Activated T-helper 2 cell treated with anti-CD3 and anti-CD28 coated beads, Interferon-gamma antibody, Interleukin-2, Interleukin-4, amounts not matched to agents 10 μg/mL and 5 μg/mL and 100 μg/mL, durations not matched to agents 14 hours and 24 hours and 36 hours (primary cell): ENCODE data around the gene CLOCK. TPM values are rescaled to one million over a fixed set of nuclear protein-coding genes. Genes with fewer than 3 reads are reported as not detected.
"Not testable (repeated sequence)": the region's sequence is repeated elsewhere in the genome, so short reads cannot be mapped to it uniquely, and the experiment has no call there.

Experiments
- DNase-seq: peaks from one replicate; pipeline ENCODE4 v3.0.0; 2021; ENCODE audit warnings: low spot score
- H3K27ac Mint-ChIP-seq: one replicate; pipeline ENCODE4 v1.8.0; 2021; ENCODE audit warnings: mixed read lengths
- H3K27me3 Mint-ChIP-seq: one replicate; pipeline ENCODE4 v1.8.0; 2021; ENCODE audit warnings: low read depth, mixed read lengths
- H3K36me3 Mint-ChIP-seq: one replicate; pipeline ENCODE4 v1.8.0; 2021; ENCODE audit warnings: low read depth, mixed read lengths
- H3K4me1 Mint-ChIP-seq: one replicate; pipeline ENCODE4 v1.8.0; 2021; ENCODE audit warnings: low read depth, mixed read lengths
- H3K4me3 Mint-ChIP-seq: one replicate; pipeline ENCODE4 v1.8.0; 2021; ENCODE audit warnings: low read depth, mild to moderate bottlenecking, moderate library complexity, mixed read lengths
- H3K9me3 Mint-ChIP-seq: one replicate; pipeline ENCODE4 v1.8.0; 2021; ENCODE audit warnings: mixed read lengths
- intact Hi-C: fragments of 100-400 bp; cut with micrococcal nuclease; formaldehyde crosslinking; loops from one replicate; pipeline ENCODE4 v1.15.1; 2023
- total RNA-seq: library from RNA; stranded (reverse); gene quantifications from 2 replicates; pipeline ENCODE4 v1.2.3, GENCODE V29; 2022

The CLOCK gene
- total RNA-seq, 1 donor from 2014 or later = 7.2 TPM

DNA sequence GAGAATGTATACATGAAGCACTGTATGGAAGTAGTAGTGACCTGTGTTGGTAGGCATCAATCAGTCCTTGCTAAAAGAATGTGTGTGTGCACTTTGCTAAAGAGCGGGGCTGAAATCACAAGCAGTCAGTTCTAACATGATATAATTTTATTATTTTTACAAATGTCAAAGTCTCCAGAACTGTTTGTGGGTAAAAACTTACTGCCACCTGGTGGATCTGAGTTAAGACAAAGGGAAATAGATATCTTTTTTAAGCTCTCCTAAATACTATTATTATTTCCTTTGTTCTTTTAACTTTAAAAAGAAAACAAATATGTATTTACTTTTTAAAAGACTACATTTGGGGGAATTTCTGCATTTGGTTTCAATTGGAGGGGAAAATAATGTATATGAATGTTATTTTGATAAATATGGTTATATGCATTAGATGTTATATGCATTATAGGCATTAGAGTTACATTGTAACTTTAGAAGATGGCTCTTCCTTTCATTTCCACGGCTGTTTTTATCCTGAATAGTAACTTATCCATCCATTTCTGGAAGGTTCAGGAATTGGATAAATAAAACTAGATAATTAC lies 7.8 kb upstream of the CLOCK start:
- no peak for DNase-seq
- Mint-ChIP-seq H3K4me1 (peaks cover 10% of the 10 kb centered on the region), H3K27me3 (peaks cover 39% of the 10 kb centered on the region), H3K27ac (no peak overlapping the region), H3K36me3 (peaks cover 3% of the 10 kb centered on the region), H3K4me3 (no peak overlapping the region), H3K9me3 (peaks cover 12% of the 10 kb centered on the region)
- intact Hi-C loops = loop anchor here (1.0 to 5.0 kb wide), 2 partner anchors 217 to 242 kb away; no protein-coding TSS in a partner anchor

DNA sequence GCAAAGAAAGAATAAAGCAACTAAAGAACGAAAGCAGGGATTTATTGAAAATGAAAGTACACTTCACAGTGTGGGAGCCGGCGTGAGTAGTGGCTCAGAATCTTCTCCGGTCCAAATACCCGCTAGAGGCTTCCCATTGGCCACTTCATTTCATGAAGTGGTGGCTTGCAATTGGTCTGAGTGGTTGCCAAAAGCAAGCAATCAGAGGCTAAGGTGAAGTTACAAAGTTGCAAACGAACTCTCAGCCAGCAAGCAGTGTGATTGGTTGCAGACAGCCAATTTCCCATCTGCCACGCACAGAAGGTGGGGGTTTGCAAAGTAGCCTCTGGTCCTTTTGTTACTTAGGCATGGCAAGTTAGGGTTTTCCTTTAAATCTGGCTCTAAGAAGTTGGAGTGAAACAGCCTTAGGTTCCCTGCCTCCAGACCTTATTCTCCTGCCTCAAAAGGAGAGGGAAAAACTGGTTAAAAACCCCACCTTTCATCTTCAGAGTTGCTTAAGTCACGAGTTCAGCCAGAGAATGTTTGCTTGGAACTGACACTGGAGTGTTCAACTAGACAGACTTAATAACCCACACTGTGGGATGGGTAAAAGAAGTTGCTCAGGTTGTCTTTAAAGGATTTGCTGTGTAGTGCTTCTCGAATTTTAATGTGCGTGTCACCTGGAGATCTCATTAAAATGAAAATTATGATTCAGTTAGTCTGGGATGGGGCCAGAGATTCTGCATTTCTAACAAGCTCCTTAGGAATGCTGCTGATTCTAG lies 6.9 kb upstream of the CLOCK start:
- intact Hi-C loops = loop anchor here (1.0 to 5.0 kb wide), 2 partner anchors 216 to 241 kb away; no protein-coding TSS in a partner anchor
- Mint-ChIP-seq H3K27ac (no peak overlapping the region), H3K9me3 (peaks cover 6% of the 10 kb centered on the region), H3K4me3 (no peak overlapping the region), H3K4me1 (peaks cover 14% of the 10 kb centered on the region), H3K36me3 (peaks cover 3% of the 10 kb centered on the region), H3K27me3 (peaks cover 43% of the 10 kb centered on the region)
- no peak for DNase-seq

DNA sequence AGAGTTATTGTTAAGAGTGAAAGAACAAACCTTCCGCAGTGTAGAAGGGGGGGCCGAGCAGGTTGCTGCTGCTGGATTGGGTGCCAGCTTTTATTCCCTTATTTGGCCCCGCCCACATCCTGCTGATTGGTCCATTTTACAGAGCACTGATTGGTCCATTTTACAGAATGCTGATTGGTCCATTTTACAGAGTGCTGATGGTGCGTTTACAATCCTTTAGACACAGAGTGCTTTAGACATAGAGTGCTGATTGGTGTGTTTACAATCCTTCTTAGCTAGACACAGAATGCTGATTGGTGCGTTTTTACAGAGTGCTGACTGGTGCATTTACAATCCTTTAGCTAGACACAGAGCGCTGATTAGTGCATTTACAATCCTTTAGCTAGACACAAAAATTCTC lies 5.3 kb upstream of the CLOCK start:
- H3K4me3 Mint-ChIP-seq, H3K9me3 Mint-ChIP-seq, DNase-seq, H3K27ac Mint-ChIP-seq, H3K36me3 Mint-ChIP-seq: not testable (repeated sequence)
- Mint-ChIP-seq H3K4me1 (peaks cover 22% of the 10 kb centered on the region), H3K27me3 (peaks cover 56% of the 10 kb centered on the region)
- intact Hi-C loops = loop anchor here (5.0 kb wide), 1 partner anchor 215 kb away; no protein-coding TSS in a partner anchor

DNA sequence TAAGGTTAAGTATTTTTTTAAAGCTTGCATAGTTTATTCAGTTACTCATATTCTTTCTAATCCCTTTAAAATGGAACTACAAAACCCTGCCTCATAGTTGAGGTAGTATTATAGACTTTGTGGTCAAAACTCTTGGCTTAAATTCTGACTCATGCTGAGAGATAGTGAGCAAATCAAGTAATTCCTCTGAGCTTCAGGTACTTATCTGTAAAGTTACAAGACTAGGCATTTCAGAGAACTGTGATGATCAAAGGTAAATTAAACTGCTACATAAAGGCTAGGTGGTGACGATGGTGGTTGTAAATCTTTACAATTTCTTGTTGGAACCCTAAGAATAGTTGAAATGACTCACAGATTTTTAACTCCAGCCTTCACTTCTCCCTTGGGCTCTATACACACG lies 3.2 kb upstream of the CLOCK start:
- DNase-seq = no peak
- Mint-ChIP-seq H3K27ac (no peak overlapping the region), H3K27me3 (peaks cover 52% of the 10 kb centered on the region), H3K4me1 (peaks cover 25% of the 10 kb centered on the region), H3K4me3 (no peak overlapping the region), H3K36me3 (no peaks in the 10 kb centered on the region), H3K9me3 (no peaks in the 10 kb centered on the region)
- intact Hi-C loops = loop anchor here (1.0 to 5.0 kb wide), 5 partner anchors 155 to 397 kb away; partner anchors contain the start of genes CEP135, EXOC1 and TMEM165

DNA sequence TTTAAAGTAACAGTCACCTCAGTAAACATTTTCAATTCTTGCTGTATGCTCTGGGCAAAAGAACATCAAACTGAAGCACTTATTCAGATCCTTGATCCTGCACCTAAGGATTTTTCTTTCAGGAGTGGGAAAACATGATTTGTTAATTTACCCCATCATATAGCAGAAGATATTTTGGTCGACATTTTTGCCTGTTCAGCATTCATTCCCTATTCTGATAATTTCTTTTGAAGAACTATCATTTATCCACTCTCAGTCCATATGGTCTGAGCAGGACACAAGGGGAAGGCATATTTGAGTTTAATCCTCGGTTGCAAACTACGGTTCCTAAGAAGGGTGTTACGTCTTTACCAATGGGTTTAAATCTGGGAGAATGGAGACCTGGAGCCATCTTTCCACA lies 1.2 kb upstream of the CLOCK start:
- no peak overlapping the region for H3K27ac Mint-ChIP-seq
- intact Hi-C loops = loop anchor here (2.0 to 5.0 kb wide), 4 partner anchors 113 to 399 kb away; partner anchors contain the start of genes CEP135 and EXOC1
- peaks cover 53% of the 10 kb centered on the region for H3K27me3 Mint-ChIP-seq
- H3K36me3 Mint-ChIP-seq = no peaks in the 10 kb centered on the region
- DNase-seq = no peak
- peak overlapping the region; percentile 84 for H3K4me3 Mint-ChIP-seq
- no peaks in the 10 kb centered on the region for H3K9me3 Mint-ChIP-seq
- peaks cover 38% of the 10 kb centered on the region for H3K4me1 Mint-ChIP-seq

DNA sequence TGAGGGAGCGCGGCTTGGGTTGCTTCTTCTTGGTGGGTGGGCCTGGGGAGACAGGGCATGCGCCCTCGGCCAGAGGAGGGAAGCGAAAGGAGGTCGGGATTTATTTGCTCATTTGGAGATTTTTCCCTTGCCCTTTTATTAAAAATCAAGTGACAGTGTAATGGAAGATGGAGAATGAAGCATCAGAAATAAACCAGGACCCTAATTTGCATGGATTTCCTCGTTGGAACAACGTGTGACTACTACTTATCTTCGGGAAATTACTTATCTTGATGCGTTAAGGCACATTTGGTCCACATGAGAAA lies 709 bp upstream of the CLOCK start:
- H3K9me3 Mint-ChIP-seq = no peaks in the 10 kb centered on the region
- H3K4me1 Mint-ChIP-seq = peaks cover 38% of the 10 kb centered on the region
- no peak for DNase-seq
- intact Hi-C loops = loop anchor here (2.0 to 5.0 kb wide), 4 partner anchors 113 to 400 kb away; partner anchors contain the start of genes CEP135 and EXOC1
- H3K27me3 Mint-ChIP-seq = peaks cover 48% of the 10 kb centered on the region
- no peak overlapping the region for H3K27ac Mint-ChIP-seq
- no peaks in the 10 kb centered on the region for H3K36me3 Mint-ChIP-seq
- peak overlapping the region; percentile 84 for H3K4me3 Mint-ChIP-seq

DNA sequence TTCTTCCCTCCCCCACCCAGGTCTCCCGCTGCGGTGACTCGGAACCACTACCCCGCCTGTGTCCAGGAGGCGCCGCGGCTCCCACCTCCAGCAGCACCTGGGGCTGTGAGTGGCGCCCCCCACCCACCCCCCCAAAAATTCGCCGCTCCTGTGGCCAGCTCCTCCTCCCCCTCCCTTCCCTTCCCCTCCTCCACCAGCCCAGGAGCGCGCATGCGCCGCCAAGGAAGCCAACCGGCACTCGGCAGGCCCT lies 278 bp downstream of the CLOCK start:
- H3K4me1 Mint-ChIP-seq = peaks cover 40% of the 10 kb centered on the region
- H3K36me3 Mint-ChIP-seq = no peaks in the 10 kb centered on the region
- intact Hi-C loops = loop anchor here (1.0 to 5.0 kb wide), 5 partner anchors 112 to 401 kb away; partner anchors contain the start of genes CEP135, EXOC1 and SRD5A3
- no peak overlapping the region for H3K27ac Mint-ChIP-seq
- H3K27me3 Mint-ChIP-seq = peaks cover 42% of the 10 kb centered on the region
- DNase-seq = no peak
- no peaks in the 10 kb centered on the region for H3K9me3 Mint-ChIP-seq
- H3K4me3 Mint-ChIP-seq = peak overlapping the region; percentile 56

DNA sequence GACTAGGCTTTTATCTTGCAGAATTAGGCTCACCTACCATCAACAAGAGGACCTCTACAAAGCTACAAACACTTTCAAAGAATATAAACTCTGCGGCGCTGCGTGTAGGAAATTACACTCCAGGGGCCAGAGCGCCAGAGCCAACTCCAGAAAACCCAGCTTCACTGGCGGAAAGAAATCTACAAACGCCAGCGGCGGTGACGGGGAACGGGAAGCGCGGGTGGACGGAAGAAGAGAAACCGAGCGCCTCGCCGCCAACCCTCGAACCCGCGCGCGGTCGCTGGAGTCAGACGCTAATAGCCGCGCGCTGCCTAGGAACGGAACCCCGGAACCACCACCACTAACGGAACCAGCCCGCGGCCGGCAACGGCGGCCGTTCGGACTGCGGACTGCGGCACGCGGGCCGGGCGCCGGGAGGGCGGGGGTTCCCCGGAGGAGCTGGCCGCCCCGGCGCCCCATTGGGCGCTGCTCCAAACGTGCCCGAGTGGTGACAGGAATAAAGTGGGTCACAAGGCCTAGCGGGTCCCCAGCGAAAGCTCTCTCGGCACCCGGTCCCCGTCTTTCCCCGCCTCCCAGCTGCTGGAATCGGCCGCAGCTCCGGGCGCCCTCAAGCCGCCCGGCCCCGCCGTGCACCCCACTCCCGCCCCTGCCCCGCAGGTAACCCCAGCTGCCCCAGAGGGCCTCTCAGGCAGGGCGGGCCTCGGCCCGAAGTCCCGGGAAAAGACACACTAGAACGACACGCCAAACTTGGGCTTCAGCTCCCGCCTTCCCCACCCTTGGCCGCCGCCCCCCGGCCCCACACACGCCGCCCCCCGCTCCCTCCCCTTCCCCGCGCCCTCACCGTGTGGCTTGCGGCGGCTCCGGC lies 836 bp downstream of the CLOCK start:
- peak; percentile 50 for DNase-seq
- H3K36me3 Mint-ChIP-seq = no peaks in the 10 kb centered on the region
- no peaks in the 10 kb centered on the region for H3K9me3 Mint-ChIP-seq
- H3K4me1 Mint-ChIP-seq = peaks cover 40% of the 10 kb centered on the region
- no peak overlapping the region for H3K27ac Mint-ChIP-seq
- peak overlapping the region; percentile 86 for H3K4me3 Mint-ChIP-seq
- H3K27me3 Mint-ChIP-seq = peaks cover 39% of the 10 kb centered on the region
- intact Hi-C loops = loop anchor here (1.0 to 5.0 kb wide), 5 partner anchors 111 to 401 kb away; partner anchors contain the start of genes CEP135, EXOC1 and SRD5A3

DNA sequence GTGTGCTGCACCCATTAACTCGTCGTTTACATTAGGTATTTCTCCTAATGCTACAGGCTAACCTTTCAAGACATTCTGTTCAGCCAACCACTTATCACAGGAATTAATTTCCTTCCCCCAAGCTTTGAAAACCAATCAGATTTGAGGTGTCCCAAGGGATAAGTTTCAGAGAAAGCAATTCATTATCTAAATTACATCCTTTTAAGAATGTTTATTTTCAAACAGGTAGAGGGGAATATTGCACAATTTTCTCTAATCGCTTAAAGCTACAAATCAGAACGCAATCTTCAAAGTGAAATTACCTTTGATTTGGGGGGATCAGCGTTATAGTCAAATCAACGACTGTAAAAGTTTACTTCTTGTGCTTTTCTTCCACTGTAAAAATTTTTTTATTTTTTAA lies 1.6 kb downstream of the CLOCK start:
- DNase-seq = no peak
- peak overlapping the region; percentile 86 for H3K4me3 Mint-ChIP-seq
- peaks cover 37% of the 10 kb centered on the region for H3K27me3 Mint-ChIP-seq
- no peak overlapping the region for H3K27ac Mint-ChIP-seq
- H3K36me3 Mint-ChIP-seq = no peaks in the 10 kb centered on the region
- H3K9me3 Mint-ChIP-seq = no peaks in the 10 kb centered on the region
- H3K4me1 Mint-ChIP-seq = peaks cover 36% of the 10 kb centered on the region
- intact Hi-C loops = loop anchor here (5.0 kb wide), 3 partner anchors 307 to 402 kb away; partner anchors contain the start of genes CEP135 and EXOC1

DNA sequence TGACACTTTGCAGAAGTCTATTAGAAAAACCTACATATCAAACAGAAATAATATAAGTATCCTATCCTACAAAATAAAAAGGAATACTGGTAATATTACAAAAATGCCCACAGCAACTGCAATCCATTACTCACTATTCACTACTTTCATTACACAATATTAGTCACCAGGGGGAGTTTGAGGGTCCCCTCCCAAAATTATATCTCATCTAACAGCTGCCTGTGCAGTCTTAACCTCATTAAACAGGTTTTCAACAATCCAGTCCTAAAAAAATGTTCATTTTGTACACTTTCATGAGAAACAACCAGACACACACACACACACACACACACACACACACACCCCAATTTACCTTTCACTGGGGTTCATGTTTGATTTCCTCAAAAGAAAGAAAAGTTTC lies 2.9 kb downstream of the CLOCK start:
- peaks cover 26% of the 10 kb centered on the region for H3K4me1 Mint-ChIP-seq
- no peak for DNase-seq
- peaks cover 25% of the 10 kb centered on the region for H3K27me3 Mint-ChIP-seq
- H3K9me3 Mint-ChIP-seq = no peaks in the 10 kb centered on the region
- intact Hi-C loops = no loop called here
- no peak overlapping the region for H3K4me3 Mint-ChIP-seq
- no peak overlapping the region for H3K27ac Mint-ChIP-seq
- no peaks in the 10 kb centered on the region for H3K36me3 Mint-ChIP-seq

DNA sequence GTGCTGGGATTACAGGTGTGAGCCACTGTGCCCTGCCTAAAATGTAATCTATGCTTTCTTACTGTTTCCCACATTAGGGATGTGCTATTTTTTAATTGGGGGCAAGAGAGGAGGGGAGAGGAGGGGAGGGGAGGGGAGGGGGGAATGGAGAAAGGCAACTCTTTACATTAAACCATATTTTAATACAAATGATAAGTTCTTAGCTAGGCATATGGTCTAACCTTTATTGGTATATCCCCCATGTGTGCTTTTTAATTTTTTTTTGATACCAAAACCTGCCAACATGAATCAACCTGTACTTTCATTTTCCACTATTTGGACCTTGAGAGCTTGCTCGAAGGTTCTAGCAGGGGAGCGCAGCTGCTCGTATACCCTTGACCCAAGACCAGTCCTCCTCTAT lies 6.4 kb downstream of the CLOCK start:
- Mint-ChIP-seq H3K9me3 (no peaks in the 10 kb centered on the region), H3K36me3 (no peaks in the 10 kb centered on the region), H3K27ac (no peak overlapping the region), H3K27me3 (peaks cover 10% of the 10 kb centered on the region), H3K4me1 (peaks cover 22% of the 10 kb centered on the region), H3K4me3 (no peak overlapping the region)
- intact Hi-C loops = no loop called here
- no peak for DNase-seq

DNA sequence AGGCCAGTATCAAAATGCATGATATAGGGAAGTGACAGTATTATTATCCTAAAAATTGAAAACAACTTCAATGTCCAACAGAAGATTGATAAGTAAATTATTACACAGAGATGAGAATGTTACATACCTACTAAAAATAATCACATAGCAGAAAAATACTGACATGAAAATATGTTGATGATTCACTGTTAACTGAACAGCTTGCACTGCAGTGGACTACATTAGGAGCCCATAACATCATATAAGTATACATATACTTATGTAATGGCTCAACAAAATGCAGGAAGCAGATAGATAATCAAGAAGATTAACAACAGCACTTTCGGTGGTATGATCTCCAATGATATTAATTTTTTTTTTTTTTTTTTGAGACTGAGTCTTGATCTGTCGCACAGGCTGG lies 7.1 kb downstream of the CLOCK start:
- Mint-ChIP-seq H3K27me3 (peaks cover 9% of the 10 kb centered on the region), H3K4me1 (peaks cover 18% of the 10 kb centered on the region), H3K36me3 (peaks cover under 1% of the 10 kb centered on the region), H3K4me3 (no peak overlapping the region), H3K9me3 (no peaks in the 10 kb centered on the region), H3K27ac (no peak overlapping the region)
- intact Hi-C loops = no loop called here
- DNase-seq = no peak
